ENCODE data around the gene KLRG1.

GRCh38 chr12:8941691-8942478 is 47.5 kb upstream of the KLRG1 start:
- TF ChIP-seq CTCF (IDR thresholded peaks at IDR 0.05; ENCODE audit: poor library complexity, severe bottlenecking): no peak
- TF ChIP-seq REST (IDR thresholded peaks at IDR 0.05; ENCODE audit: borderline replicate concordance): no peak
- no peak for TF ChIP-seq TAF1 (IDR thresholded peaks at IDR 0.05; ENCODE audit: low read depth)

Measured in neural cell (in vitro differentiated cells).